ENCODE data around the gene FUBP3. TPM values are rescaled to one million over a fixed set of nuclear protein-coding genes. Genes with fewer than 3 reads are reported as not detected.

The FUBP3 gene
- total RNA-seq, 1 experiment from 2014 or later = 73.7 TPM

GRCh38 chr9:130537346-130538050 is 41.9 kb upstream of the FUBP3 start:
- TF ChIP-seq POLR2AphosphoS5 (IDR thresholded peaks at IDR 0.05; ENCODE audit: low read depth, low read length) (no peak), ELF1 (IDR thresholded peaks at IDR 0.05; ENCODE audit: borderline replicate concordance, low read depth) (no peak), RAD21 (IDR thresholded peaks at IDR 0.05; ENCODE audit: low read depth) (no peak), ATF3 (IDR thresholded peaks at IDR 0.05) (no peak), EZH2 (IDR thresholded peaks at IDR 0.05) (no peak), EGR1 (IDR thresholded peaks at IDR 0.05; ENCODE audit: low read depth) (no peak), CEBPB (IDR thresholded peaks at IDR 0.05; ENCODE audit: low read depth) (no peak), POLR2A (IDR thresholded peaks at IDR 0.05; ENCODE audit: borderline replicate concordance, extremely low read depth, insufficient read depth, insufficient read length) (no peak), ZBTB33 (IDR thresholded peaks at IDR 0.05; ENCODE audit: extremely low read depth, insufficient replicate concordance, low read length) (no peak), EZH2phosphoT487 (IDR thresholded peaks at IDR 0.05; ENCODE audit: borderline replicate concordance) (no peak), FOSL1 (IDR thresholded peaks at IDR 0.05; ENCODE audit: low read depth) (no peak), JUND (IDR thresholded peaks at IDR 0.05) (no peak), SP1 (IDR thresholded peaks at IDR 0.05; ENCODE audit: low read depth) (no peak), REST (IDR thresholded peaks at IDR 0.05; ENCODE audit: low read depth) (no peak), CBX3 (IDR thresholded peaks at IDR 0.05; ENCODE audit: low read depth) (no peak)
- intact Hi-C loops (cut with micrococcal nuclease) = no loop called here
- no peak overlapping the region for H2AFZ ChIP-seq (ENCODE audit: low read depth, low read length, poor library complexity, severe bottlenecking)
- no peaks in the 10 kb centered on the region for H3K36me3 ChIP-seq (ENCODE audit: control insufficient read depth in 1 of 2, insufficient read depth in 2 of 2, low read length in 2 of 2)
- RAD21 ChIA-PET (ENCODE audit: low non-redundant PET in 1 of 2, low total read pairs in 2 of 2, uncharacterized antibody in 2 of 2, unreplicated experiment in 2 of 2) = no interaction called here
- DNase-seq (ENCODE audit: low read depth, low spot score) (no peak), ATAC-seq (no peak)
- no peaks in the 10 kb centered on the region for H4K20me1 ChIP-seq (ENCODE audit: insufficient read depth)
- peaks cover 5 to 23% of the 10 kb centered on the region in 2 experiments for H3K4me1 ChIP-seq (ENCODE audit: control insufficient read depth in 1 of 2, insufficient read depth in 2 of 2, low read length in 2 of 2)
- H3K9me2 ChIP-seq (ENCODE audit: insufficient read depth) = no peaks in the 10 kb centered on the region
- H3K4me2 ChIP-seq (ENCODE audit: low read length) = no peak overlapping the region
- no TSS peak for BruUV-seq (replicated peaks)
- H3K27me3 ChIP-seq (ENCODE audit: insufficient read depth, low read length) = peaks cover 2% of the 10 kb centered on the region; the same call in 1 of the 2 replicates
- no peak overlapping the region for H3K9ac ChIP-seq (ENCODE audit: low read length)
- H3K9me3 ChIP-seq (ENCODE audit: control insufficient read depth in 1 of 2, insufficient read depth in 1 of 2, low read depth in 1 of 2, low read length in 2 of 2) = no peaks in the 10 kb centered on the region
- H3K4me3 ChIP-seq (replicated peaks in 1 of 2; ENCODE audit: low read depth in 1 of 2, low read length in 2 of 2) = no peak overlapping the region
- CTCF ChIA-PET = no interaction called here
- no peak overlapping the region for H3K27ac ChIP-seq (ENCODE audit: low read depth, low read length)
- no peaks in the 10 kb centered on the region for H3K79me2 ChIP-seq (ENCODE audit: insufficient read depth, low read length)
- POLR2A ChIA-PET = no interaction called here

Measured in HCT116 (cell line).